Measurements from ENCODE around the gene KCNJ10.

The KCNJ10 gene

DNA sequence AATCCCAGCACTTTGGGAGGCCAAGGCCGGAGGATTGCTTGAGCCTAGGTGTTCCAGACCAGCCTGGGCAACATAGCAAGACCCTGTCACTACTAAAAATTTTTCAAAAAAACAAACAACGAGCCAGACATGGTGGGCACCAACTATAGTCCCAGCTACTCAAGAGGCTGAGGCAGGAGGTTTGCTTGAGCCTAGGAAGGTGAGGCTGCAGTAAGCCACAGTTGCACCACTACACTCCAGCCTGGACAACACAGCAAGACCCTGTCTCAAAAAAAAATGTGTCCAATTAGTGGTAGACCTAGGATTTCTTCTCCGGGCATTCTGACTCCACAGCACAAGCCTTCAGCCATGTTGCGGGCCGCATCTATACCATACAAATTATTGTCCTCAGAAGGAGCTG, 35.2 kb upstream of the KCNJ10 start:
- no peak overlapping the region for H3K4me3 ChIP-seq (ENCODE audit: control insufficient read depth, low read depth, low read length)
- DNase-seq (ENCODE audit: low read depth), result no peak
- TF ChIP-seq, protein P1, sequence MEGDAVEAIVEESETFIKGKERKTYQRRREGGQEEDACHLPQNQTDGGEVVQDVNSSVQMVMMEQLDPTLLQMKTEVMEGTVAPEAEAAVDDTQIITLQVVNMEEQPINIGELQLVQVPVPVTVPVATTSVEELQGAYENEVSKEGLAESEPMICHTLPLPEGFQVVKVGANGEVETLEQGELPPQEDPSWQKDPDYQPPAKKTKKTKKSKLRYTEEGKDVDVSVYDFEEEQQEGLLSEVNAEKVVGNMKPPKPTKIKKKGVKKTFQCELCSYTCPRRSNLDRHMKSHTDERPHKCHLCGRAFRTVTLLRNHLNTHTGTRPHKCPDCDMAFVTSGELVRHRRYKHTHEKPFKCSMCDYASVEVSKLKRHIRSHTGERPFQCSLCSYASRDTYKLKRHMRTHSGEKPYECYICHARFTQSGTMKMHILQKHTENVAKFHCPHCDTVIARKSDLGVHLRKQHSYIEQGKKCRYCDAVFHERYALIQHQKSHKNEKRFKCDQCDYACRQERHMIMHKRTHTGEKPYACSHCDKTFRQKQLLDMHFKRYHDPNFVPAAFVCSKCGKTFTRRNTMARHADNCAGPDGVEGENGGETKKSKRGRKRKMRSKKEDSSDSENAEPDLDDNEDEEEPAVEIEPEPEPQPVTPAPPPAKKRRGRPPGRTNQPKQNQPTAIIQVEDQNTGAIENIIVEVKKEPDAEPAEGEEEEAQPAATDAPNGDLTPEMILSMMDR (conservative IDR thresholded peaks at IDR 0.05; ENCODE audit: control insufficient read depth, insufficient read depth, low read depth, low read length), result no peak

DNA sequence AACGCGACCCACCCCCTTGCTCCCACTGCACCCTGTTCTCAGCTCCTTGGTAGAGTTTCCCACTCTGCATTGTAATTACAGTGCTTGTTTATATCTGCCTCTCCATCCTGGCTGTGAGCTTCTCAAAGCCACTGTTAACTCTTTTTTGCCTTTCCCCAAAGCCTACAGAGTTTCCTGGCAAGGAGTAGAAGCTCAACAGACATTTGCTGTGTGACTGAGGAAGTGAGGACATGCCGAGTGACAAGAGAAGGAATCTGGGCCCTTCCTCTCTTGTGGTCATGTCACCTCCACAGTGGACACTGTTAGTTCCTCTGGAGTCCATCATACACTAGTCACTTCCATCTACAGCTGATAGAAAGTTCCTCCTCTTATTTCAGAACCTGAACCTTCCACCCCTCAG, 34.5 kb upstream of the KCNJ10 start:
- TF ChIP-seq, protein P1 (conservative IDR thresholded peaks at IDR 0.05; ENCODE audit: control insufficient read depth, insufficient read depth, low read depth, low read length), result no peak
- no peak for DNase-seq (ENCODE audit: low read depth)
- H3K4me3 ChIP-seq (ENCODE audit: control insufficient read depth, low read depth, low read length), result no peak overlapping the region

GRCh38 chr1:160103658-160104408, 33.9 kb upstream of the KCNJ10 start:
- H3K4me3 ChIP-seq (ENCODE audit: control insufficient read depth, low read depth, low read length), result no peak overlapping the region
- TF ChIP-seq, protein P1 (conservative IDR thresholded peaks at IDR 0.05; ENCODE audit: control insufficient read depth, insufficient read depth, low read depth, low read length), result no peak
- DNase-seq (ENCODE audit: low read depth), result no peak

DNA sequence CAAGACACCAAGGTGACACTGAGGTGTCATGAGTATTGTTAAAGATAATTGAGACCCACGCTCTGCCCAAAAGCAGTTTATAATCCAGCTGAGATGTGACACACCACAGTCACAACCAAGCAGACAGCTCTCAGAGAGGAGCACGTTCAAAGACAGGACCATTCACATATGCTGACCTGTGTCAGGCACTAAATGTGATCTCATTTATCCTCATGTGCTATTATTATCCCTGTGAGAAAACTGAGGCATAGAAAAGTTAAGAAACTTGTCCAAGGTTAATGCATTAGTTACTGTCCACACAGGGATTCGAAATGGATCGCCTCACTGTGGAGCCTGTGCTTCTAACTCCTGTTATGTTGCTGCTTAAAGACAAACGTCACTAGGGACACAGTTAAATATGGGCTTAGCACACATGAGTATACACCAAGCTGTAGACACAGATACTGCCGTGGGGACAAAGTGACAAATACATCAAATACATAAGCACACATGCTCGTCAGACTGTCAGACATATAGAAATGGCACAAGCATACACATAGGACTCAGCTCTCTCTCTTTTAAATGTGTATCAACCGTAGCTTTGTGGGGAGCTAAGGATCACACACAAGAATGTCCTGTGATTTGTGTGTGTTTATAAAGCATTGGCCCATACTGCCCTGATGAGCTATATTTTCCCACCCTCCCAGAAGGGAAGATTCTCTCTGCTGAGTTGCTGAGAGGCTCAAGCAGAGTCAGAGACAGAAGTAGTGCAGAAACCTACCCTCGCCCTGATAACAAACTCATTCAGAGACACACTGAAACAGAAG, 32.0 kb upstream of the KCNJ10 start:
- TF ChIP-seq, protein P1 (conservative IDR thresholded peaks at IDR 0.05; ENCODE audit: control insufficient read depth, insufficient read depth, low read depth, low read length), result no peak
- DNase-seq (ENCODE audit: low read depth), result no peak
- H3K4me3 ChIP-seq (ENCODE audit: control insufficient read depth, low read depth, low read length), result no peak overlapping the region

- H3K4me3 ChIP-seq (ENCODE audit: control insufficient read depth, low read depth, low read length), result no peak overlapping the region
- peak; percentile 63 for DNase-seq (ENCODE audit: low read depth)
- TF ChIP-seq, protein P1 (conservative IDR thresholded peaks at IDR 0.05; ENCODE audit: control insufficient read depth, insufficient read depth, low read depth, low read length), result peak; percentile 89
Observed at GRCh38 chr1:160101037-160101716, 31.2 kb upstream of the KCNJ10 start.

- DNase-seq (ENCODE audit: low read depth), result no peak
- no peak overlapping the region for H3K4me3 ChIP-seq (ENCODE audit: control insufficient read depth, low read depth, low read length)
- TF ChIP-seq, protein P1 (conservative IDR thresholded peaks at IDR 0.05; ENCODE audit: control insufficient read depth, insufficient read depth, low read depth, low read length), result no peak
Observed at GRCh38 chr1:160099716-160100375, 29.9 kb upstream of the KCNJ10 start.

All from fibroblast of mammary gland (primary cell).